Astrocyte (in vitro differentiated cells and primary cell): ENCODE results near the gene ANKRD2.

Experiments
- EZH2 ChIP-seq: IDR thresholded peaks from 2 replicates; pipeline ENCODE4 v1.6.1; 2012; ENCODE audit warnings: mild to moderate bottlenecking, low read length, inconsistent platforms; ENCODE audit not compliant: insufficient read depth
- TF ChIP-seq, protein P1 (sequence below): IDR thresholded peaks from 2 replicates; pipeline ENCODE4 v1.5.1; 2011; ENCODE audit warnings: low read depth, mild to moderate bottlenecking, inconsistent platforms, low read length, moderate library complexity; ENCODE audit not compliant: insufficient read depth

DNA sequence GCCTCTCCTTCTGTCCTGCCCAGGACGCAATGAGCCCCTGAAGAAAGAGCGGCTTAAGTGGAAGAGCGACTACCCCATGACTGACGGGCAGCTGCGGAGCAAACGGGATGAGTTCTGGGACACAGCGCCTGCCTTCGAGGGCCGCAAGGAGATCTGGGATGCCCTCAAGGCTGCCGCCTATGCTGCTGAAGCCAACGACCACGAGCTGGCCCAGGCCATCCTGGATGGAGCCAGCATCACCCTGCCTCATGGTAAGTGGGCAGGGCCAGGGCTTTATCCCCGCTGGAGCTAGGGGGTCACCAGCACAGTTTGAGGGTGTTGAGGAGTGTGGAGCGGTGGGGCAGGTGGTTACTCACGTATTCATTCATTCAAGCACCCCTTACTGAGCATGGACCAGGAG, 4.7 kb upstream of the ANKRD2 start:
- TF ChIP-seq, protein P1, sequence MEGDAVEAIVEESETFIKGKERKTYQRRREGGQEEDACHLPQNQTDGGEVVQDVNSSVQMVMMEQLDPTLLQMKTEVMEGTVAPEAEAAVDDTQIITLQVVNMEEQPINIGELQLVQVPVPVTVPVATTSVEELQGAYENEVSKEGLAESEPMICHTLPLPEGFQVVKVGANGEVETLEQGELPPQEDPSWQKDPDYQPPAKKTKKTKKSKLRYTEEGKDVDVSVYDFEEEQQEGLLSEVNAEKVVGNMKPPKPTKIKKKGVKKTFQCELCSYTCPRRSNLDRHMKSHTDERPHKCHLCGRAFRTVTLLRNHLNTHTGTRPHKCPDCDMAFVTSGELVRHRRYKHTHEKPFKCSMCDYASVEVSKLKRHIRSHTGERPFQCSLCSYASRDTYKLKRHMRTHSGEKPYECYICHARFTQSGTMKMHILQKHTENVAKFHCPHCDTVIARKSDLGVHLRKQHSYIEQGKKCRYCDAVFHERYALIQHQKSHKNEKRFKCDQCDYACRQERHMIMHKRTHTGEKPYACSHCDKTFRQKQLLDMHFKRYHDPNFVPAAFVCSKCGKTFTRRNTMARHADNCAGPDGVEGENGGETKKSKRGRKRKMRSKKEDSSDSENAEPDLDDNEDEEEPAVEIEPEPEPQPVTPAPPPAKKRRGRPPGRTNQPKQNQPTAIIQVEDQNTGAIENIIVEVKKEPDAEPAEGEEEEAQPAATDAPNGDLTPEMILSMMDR, result no peak
- TF ChIP-seq EZH2, result no peak
